ENCODE results near the gene INTS7. TPM values are rescaled to one million over a fixed set of nuclear protein-coding genes. Genes with fewer than 3 reads are reported as not detected.
A peak's percentile ranks its signal among the peaks of the same experiment; 100 is the strongest.
"Not testable (repeated sequence)": the region's sequence is repeated elsewhere in the genome, so short reads cannot be mapped to it uniquely, and the experiment has no call there.

Gene INTS7
- total RNA-seq, 6 experiments from 2014 or later = 9.6 to 14.5 (median 13.3) TPM

- H3K27ac Mint-ChIP-seq = no peak overlapping the region
- peaks cover 28% of the 10 kb centered on the region for H3K4me1 Mint-ChIP-seq (ENCODE audit: low read depth)
These were observed 87.7 kb downstream of the INTS7 start for GRCh38 chr1:211947396-211948295.

GRCh38 chr1:211944733-211945500, 90.4 kb downstream of the INTS7 start:
- H3K4me1 Mint-ChIP-seq (ENCODE audit: low read depth) = peaks cover 15% of the 10 kb centered on the region
- peak; percentile 32; the same call in 1 of the 2 replicates for TF ChIP-seq CTCF (IDR thresholded peaks at IDR 0.05)
- no peak for DNase-seq
- H3K36me3 Mint-ChIP-seq (ENCODE audit: low read depth) = peaks cover 17% of the 10 kb centered on the region
- no peaks in the 10 kb centered on the region for H3K27me3 Mint-ChIP-seq (ENCODE audit: insufficient read depth)
- no peak overlapping the region for H3K4me3 Mint-ChIP-seq
- no peaks in the 10 kb centered on the region for H3K9me3 Mint-ChIP-seq
- H3K27ac Mint-ChIP-seq = no peak overlapping the region

More at GRCh38 chr1:211947396-211948295, 87.7 kb downstream of the INTS7 start:
- Mint-ChIP-seq H3K4me3 (no peak overlapping the region), H3K27me3 (ENCODE audit: insufficient read depth) (no peaks in the 10 kb centered on the region), H3K36me3 (ENCODE audit: low read depth) (peaks cover 14% of the 10 kb centered on the region), H3K9me3 (no peaks in the 10 kb centered on the region)
- TF ChIP-seq CTCF (IDR thresholded peaks at IDR 0.05) = no peak
- DNase-seq = no peak

- DNase-seq = no peak
- Mint-ChIP-seq H3K27me3 (ENCODE audit: insufficient read depth) (no peaks in the 10 kb centered on the region), H3K9me3 (no peaks in the 10 kb centered on the region), H3K4me3 (no peak overlapping the region), H3K4me1 (ENCODE audit: low read depth) (peaks cover 7% of the 10 kb centered on the region; the same call in 1 of the 2 replicates), H3K36me3 (ENCODE audit: low read depth) (peaks cover 17% of the 10 kb centered on the region), H3K27ac (no peak overlapping the region)
- TF ChIP-seq CTCF (IDR thresholded peaks at IDR 0.05) = no peak
These were observed 92.8 kb downstream of the INTS7 start for GRCh38 chr1:211942583-211942982.

- no peak for TF ChIP-seq CTCF (IDR thresholded peaks at IDR 0.05)
- no peak for DNase-seq
- peaks cover 17% of the 10 kb centered on the region for H3K36me3 Mint-ChIP-seq (ENCODE audit: low read depth)
- peaks cover 4% of the 10 kb centered on the region; the same call in 1 of the 2 replicates for H3K4me1 Mint-ChIP-seq (ENCODE audit: low read depth)
- H3K9me3 Mint-ChIP-seq = no peaks in the 10 kb centered on the region
- H3K27ac Mint-ChIP-seq = no peak overlapping the region
- no peak overlapping the region for H3K4me3 Mint-ChIP-seq
- no peaks in the 10 kb centered on the region for H3K27me3 Mint-ChIP-seq (ENCODE audit: insufficient read depth)
These were observed 95.4 kb downstream of the INTS7 start for GRCh38 chr1:211939876-211940468.

GRCh38 chr1:211938561-211938997, 96.8 kb downstream of the INTS7 start:
- no peak for DNase-seq
- no peaks in the 10 kb centered on the region for H3K9me3 Mint-ChIP-seq
- H3K4me1 Mint-ChIP-seq (ENCODE audit: low read depth) = no peaks in the 10 kb centered on the region
- H3K27me3 Mint-ChIP-seq (ENCODE audit: insufficient read depth) = no peaks in the 10 kb centered on the region
- H3K27ac Mint-ChIP-seq = no peak overlapping the region
- H3K36me3 Mint-ChIP-seq (ENCODE audit: low read depth) = peaks cover 10% of the 10 kb centered on the region
- no peak overlapping the region for H3K4me3 Mint-ChIP-seq
- no peak for TF ChIP-seq CTCF (IDR thresholded peaks at IDR 0.05)

GRCh38 chr1:211937422-211937821, 97.9 kb downstream of the INTS7 start:
- not testable (repeated sequence) for H3K4me3 Mint-ChIP-seq; H3K9me3 Mint-ChIP-seq; H3K4me1 Mint-ChIP-seq (ENCODE audit: low read depth); H3K27me3 Mint-ChIP-seq (ENCODE audit: insufficient read depth); H3K27ac Mint-ChIP-seq; H3K36me3 Mint-ChIP-seq (ENCODE audit: low read depth); DNase-seq
